Ascending aorta (tissue), 2 donors: ENCODE data around the gene FBXO44. TPM values are rescaled to one million over a fixed set of nuclear protein-coding genes. Genes with fewer than 3 reads are reported as not detected.

Experiments used
- DNase-seq, 2 donors: peaks; one replicate each; pipeline ENCODE4 v3.0.0-alpha.2; 2019; ENCODE audit warnings: low spot score in 2 of 2
- H3K27ac ChIP-seq, 2 donors: fragments of 200-600 bp; sonication (generic); one replicate each; pipeline ENCODE4 v1.5.1; 2016 to 2017; ENCODE audit warnings: mild to moderate bottlenecking in 1 of 2
- H3K27me3 ChIP-seq: fragments of 200-600 bp; sonication (generic); one replicate; pipeline ENCODE4 v1.5.1; 2017
- H3K36me3 ChIP-seq, 2 donors: fragments of 200-600 bp; sonication (generic); one replicate each; pipeline ENCODE4 v1.5.1; 2016
- H3K4me1 ChIP-seq, 2 donors: fragments of 200-600 bp; sonication (generic); one replicate each; pipeline ENCODE4 v1.5.1; 2016 to 2017; ENCODE audit warnings: mild to moderate bottlenecking in 1 of 2
- H3K4me3 ChIP-seq, 2 donors: fragments of 200-600 bp; sonication (generic); one replicate each; pipeline ENCODE4 v1.5.1; 2016 to 2017; ENCODE audit warnings: mild to moderate bottlenecking in 1 of 2
- H3K9me3 ChIP-seq, 2 donors: fragments of 200-600 bp; sonication (generic); one replicate each; pipeline ENCODE4 v1.5.1; 2016
- CTCF ChIP-seq, 3 experiments: fragments of 200-600 bp in 2 of 3; fragments of 450-650 bp in 1 of 3; sonication (generic) in 2 of 3; IDR thresholded peaks; one replicate each; pipeline ENCODE4 v1.5.1; 2016 to 2019; ENCODE audit warnings: antibody characterized with exemption in 3 of 3, mild to moderate bottlenecking in 1 of 3, moderate library complexity in 1 of 3
- intact Hi-C: fragments of 100-400 bp; cut with DNase I; formaldehyde crosslinking; loops from one replicate; pipeline ENCODE4 v1.15.1; 2023
- total RNA-seq: library from RNA; depleted of rRNA; stranded (reverse); fragments of >200 nt; gene quantifications from one replicate; pipeline ENCODE4 v1.1.0, GENCODE V29; 2016

Gene FBXO44
- total RNA-seq, 1 donor from 2014 or later: 62.7 TPM

- Histone ChIP-seq H3K4me3 (no peak overlapping the region), H3K36me3 (no peaks in the 10 kb centered on the region), H3K4me1 (peaks cover 5 to 6% of the 10 kb centered on the region in 2 donors), H3K27ac (no peak overlapping the region), H3K9me3 (no peaks in the 10 kb centered on the region), H3K27me3 (no peaks in the 10 kb centered on the region)
- intact Hi-C loops: no loop called here
- TF ChIP-seq CTCF (IDR thresholded peaks at IDR 0.05): peak; percentile 55 to 72 (median 58)
- no peak for DNase-seq
Observed at GRCh38 chr1:11645670-11646265, 8.9 kb upstream of the FBXO44 start.

- Histone ChIP-seq H3K4me3 (no peak overlapping the region), H3K36me3 (no peaks in the 10 kb centered on the region), H3K4me1 (peaks cover 5 to 7% of the 10 kb centered on the region in 2 donors), H3K27ac (no peak overlapping the region), H3K27me3 (no peaks in the 10 kb centered on the region), H3K9me3 (no peaks in the 10 kb centered on the region)
- TF ChIP-seq CTCF (IDR thresholded peaks at IDR 0.05): no peak
- intact Hi-C loops: no loop called here
- DNase-seq: no peak
Observed at GRCh38 chr1:11646317-11646716, 8.4 kb upstream of the FBXO44 start.

- no peaks in the 10 kb centered on the region for H3K36me3 ChIP-seq
- H3K27me3 ChIP-seq: no peaks in the 10 kb centered on the region
- no peak overlapping the region for H3K27ac ChIP-seq
- no peaks in the 10 kb centered on the region for H3K9me3 ChIP-seq
- DNase-seq: no peak
- no peak overlapping the region for H3K4me3 ChIP-seq
- peaks cover 5 to 7% of the 10 kb centered on the region in 2 donors for H3K4me1 ChIP-seq
- no peak for TF ChIP-seq CTCF (IDR thresholded peaks at IDR 0.05)
- intact Hi-C loops: no loop called here
Observed at GRCh38 chr1:11647333-11647732, 7.3 kb upstream of the FBXO44 start.

- peaks cover 5 to 7% of the 10 kb centered on the region in 2 donors for H3K4me1 ChIP-seq
- DNase-seq: no peak
- H3K4me3 ChIP-seq: no peak overlapping the region
- no peaks in the 10 kb centered on the region for H3K9me3 ChIP-seq
- H3K27me3 ChIP-seq: no peaks in the 10 kb centered on the region
- no peak overlapping the region for H3K27ac ChIP-seq
- intact Hi-C loops: no loop called here
- no peak for TF ChIP-seq CTCF (IDR thresholded peaks at IDR 0.05)
- H3K36me3 ChIP-seq: no peaks in the 10 kb centered on the region
Observed at GRCh38 chr1:11648039-11648438, 6.6 kb upstream of the FBXO44 start.

- H3K4me3 ChIP-seq: no peak overlapping the region
- no peaks in the 10 kb centered on the region for H3K36me3 ChIP-seq
- no peaks in the 10 kb centered on the region for H3K9me3 ChIP-seq
- H3K4me1 ChIP-seq: peaks cover 5 to 7% of the 10 kb centered on the region in 2 donors
- H3K27ac ChIP-seq: no peak overlapping the region
- no peak for DNase-seq
- no peak for TF ChIP-seq CTCF (IDR thresholded peaks at IDR 0.05)
- intact Hi-C loops: no loop called here
- H3K27me3 ChIP-seq: no peaks in the 10 kb centered on the region
Observed at GRCh38 chr1:11648732-11649158, 5.9 kb upstream of the FBXO44 start.

- Histone ChIP-seq H3K9me3 (no peaks in the 10 kb centered on the region), H3K36me3 (no peaks in the 10 kb centered on the region), H3K27me3 (no peaks in the 10 kb centered on the region), H3K4me1 (peaks cover 5 to 7% of the 10 kb centered on the region in 2 donors), H3K4me3 (no peak overlapping the region), H3K27ac (no peak overlapping the region)
- intact Hi-C loops: no loop called here
- DNase-seq: no peak
- TF ChIP-seq CTCF (IDR thresholded peaks at IDR 0.05): no peak
Observed at GRCh38 chr1:11649237-11649623, 5.4 kb upstream of the FBXO44 start.
